Spleen (tissue), 11 donors: ENCODE measurements around the gene QKI. TPM values are rescaled to one million over a fixed set of nuclear protein-coding genes. Genes with fewer than 3 reads are reported as not detected.

ENCODE experiments used
- DNase-seq: peaks from one replicate; pipeline ENCODE4 v3.0.0-alpha.2; 2020
- H3K27ac ChIP-seq, 8 donors: fragments of 200-600 bp; sonication (generic) in 7 of 8; 1 replicate in 4 of 8; 2 replicates in 4 of 8; pipeline versions ENCODE4 v1.5.0 to v1.8.0; 2016 to 2021; ENCODE audit warnings: inconsistent platforms in 4 of 8, mild to moderate bottlenecking in 4 of 8, moderate library complexity in 1 of 8
- H3K27me3 ChIP-seq, 7 donors: fragments of 200-600 bp; sonication (generic) in 6 of 7; replicated peaks in 1 of 7; 1 replicate in 4 of 7; 2 replicates in 3 of 7; pipeline versions ENCODE4 v1.5.0 to v1.8.0; 2016 to 2021; ENCODE audit warnings: inconsistent platforms in 3 of 7, mild to moderate bottlenecking in 1 of 7
- H3K36me3 ChIP-seq, 6 donors: fragments of 200-600 bp; sonication (generic) in 5 of 6; 1 replicate in 4 of 6; 2 replicates in 2 of 6; pipeline versions ENCODE4 v1.5.0 to v1.8.0; 2016 to 2021; ENCODE audit warnings: inconsistent platforms in 2 of 6
- H3K4me1 ChIP-seq, 6 donors: fragments of 200-600 bp; sonication (generic) in 5 of 6; 1 replicate in 3 of 6; 2 replicates in 3 of 6; pipeline versions ENCODE4 v1.5.0 to v1.8.0; 2016 to 2021; ENCODE audit warnings: inconsistent platforms in 3 of 6
- H3K4me3 ChIP-seq, 8 donors: fragments of 200-600 bp; sonication (generic) in 7 of 8; 1 replicate in 4 of 8; 2 replicates in 4 of 8; pipeline versions ENCODE4 v1.5.0 to v1.8.0; 2016 to 2021; ENCODE audit warnings: inconsistent platforms in 4 of 8, mild to moderate bottlenecking in 4 of 8, moderate library complexity in 2 of 8
- H3K9me3 ChIP-seq, 8 donors: fragments of 200-600 bp; sonication (generic) in 7 of 8; 1 replicate in 4 of 8; 2 replicates in 4 of 8; pipeline versions ENCODE4 v1.5.0 to v1.8.0; 2016 to 2021; ENCODE audit warnings: inconsistent platforms in 4 of 8
- CTCF ChIP-seq, 11 experiments: fragments of 200-600 bp in 7 of 11; fragments of 450-650 bp in 4 of 11; sonication (generic) in 4 of 11; IDR thresholded peaks in 8 of 11; conservative IDR thresholded peaks in 3 of 11; 1 replicate in 7 of 11; 2 replicates in 4 of 11; pipeline versions ENCODE4 v1.4.0 to v1.8.0; 2016 to 2021; ENCODE audit warnings: antibody characterized with exemption in 11 of 11, inconsistent platforms in 4 of 11, mild to moderate bottlenecking in 1 of 11
- POLR2A ChIP-seq, 3 donors: fragments of 450-650 bp; IDR thresholded peaks; one replicate each; pipeline ENCODE4 v1.5.1; 2017; ENCODE audit warnings: antibody characterized with exemption in 3 of 3, mild to moderate bottlenecking in 1 of 3
- POLR2AphosphoS5 ChIP-seq, 3 donors: sonication (generic); formaldehyde crosslinking; IDR thresholded peaks; one replicate each; pipeline ENCODE4 v1.5.1; 2017; ENCODE audit warnings: antibody characterized with exemption in 3 of 3
- WGBS, 5 donors: extraction: QIAGEN DNeasy Blood & Tissue Kit in 3 of 5; methylation state at CpG; one replicate each; pipeline versions ENCODE4 v1.1.5 to v1.1.7; 2013 to 2018; 5-methylcytosine and 5-hydroxymethylcytosine counted together
- intact Hi-C: fragments of 100-400 bp; cut with DNase I; formaldehyde crosslinking; loops from one replicate; pipeline ENCODE4 v1.15.0; 2023; ENCODE audit warnings: low total_unique reads
- polyA plus RNA-seq, 3 donors: library from polyadenylated mRNA; stranded (reverse); fragments of 200-250 nt; gene quantifications; one replicate each; pipeline ENCODE4 v1.2.1, GENCODE V29; 2013
- total RNA-seq, 7 donors: library from RNA; depleted of rRNA in 3 of 7; stranded (reverse); fragments of >200 nt in 3 of 7; fragmentation: NEBNext Ultra II Directional in 4 of 7; extraction: Animal tissue kit (Norgen Biotek cat#: 25700) in 4 of 7; gene quantifications; one replicate each; pipeline versions ENCODE4 v1.1.0 to v1.2.1, GENCODE V29; 2016 to 2021
- donor health status: healthy with polysubstance abuse.
- donor health status: DM: no; HTN: no; CAD: no; lungs with moderate emphysema.
- donor health status: DM: no; HTN: no; CAD: no.
- donor health status: Bipolar disorder and iron deficiency.
- donor health status: healthy.
- donor health status: DM: no; HTN: no; CAD: no.
- donor health status: DM: yes; HTN: yes; CAD: no.

QKI gene
- total and polyA plus RNA-seq, 10 donors = 11.3 to 217 (median 180) TPM

GRCh38 chr6:163496205-163496604 is 81.7 kb downstream of the QKI start:
- intact Hi-C loops = no loop called here
- Histone ChIP-seq H3K4me1 (peaks cover 6 to 54% (median 21%) of the 10 kb centered on the region in 6 donors), H3K27ac (no peak overlapping the region), H3K4me3 (no peak overlapping the region), H3K9me3 (no peaks in the 10 kb centered on the region), H3K27me3 (no peaks in the 10 kb centered on the region), H3K36me3 (no peaks in the 10 kb centered on the region)
- DNase-seq = no peak
- 91 to 97% (median 95%) methylated on average over 1 of the region's 1 CpG for WGBS, 5 donors
- TF ChIP-seq CTCF (IDR thresholded peaks at IDR 0.05 in 8 of 11, conservative IDR thresholded peaks at IDR 0.05 in 3 of 11) (no peak), POLR2AphosphoS5 (IDR thresholded peaks at IDR 0.05) (no peak), POLR2A (IDR thresholded peaks at IDR 0.05) (no peak)

- peaks cover 0 to 5% (median 0%) of the 10 kb centered on the region in 6 donors for H3K36me3 ChIP-seq
- intact Hi-C loops = no loop called here
- no peak overlapping the region for H3K4me3 ChIP-seq
- H3K27me3 ChIP-seq = no peaks in the 10 kb centered on the region
- peaks cover 0 to 17% (median 12%) of the 10 kb centered on the region in 8 donors for H3K9me3 ChIP-seq
- WGBS, 5 donors = 69 to 87% (median 75%) methylated on average over 2 of the region's 2 CpGs
- TF ChIP-seq POLR2AphosphoS5 (IDR thresholded peaks at IDR 0.05) (no peak), POLR2A (IDR thresholded peaks at IDR 0.05) (no peak), CTCF (IDR thresholded peaks at IDR 0.05 in 8 of 11, conservative IDR thresholded peaks at IDR 0.05 in 3 of 11) (no peak)
- peaks cover 0 to 34% (median 12%) of the 10 kb centered on the region in 6 donors for H3K4me1 ChIP-seq
- no peak overlapping the region for H3K27ac ChIP-seq
- DNase-seq = no peak
Measured at GRCh38 chr6:163500105-163500504, 85.6 kb downstream of the QKI start.

GRCh38 chr6:163501026-163501425 is 86.5 kb downstream of the QKI start:
- peaks cover 0 to 34% (median 4%) of the 10 kb centered on the region in 6 donors for H3K4me1 ChIP-seq
- no peak for DNase-seq
- H3K27me3 ChIP-seq = no peaks in the 10 kb centered on the region
- TF ChIP-seq CTCF (IDR thresholded peaks at IDR 0.05 in 8 of 11, conservative IDR thresholded peaks at IDR 0.05 in 3 of 11) (no peak), POLR2AphosphoS5 (IDR thresholded peaks at IDR 0.05) (no peak), POLR2A (IDR thresholded peaks at IDR 0.05) (no peak)
- no peak overlapping the region for H3K4me3 ChIP-seq
- no peak overlapping the region for H3K27ac ChIP-seq
- WGBS, 5 donors = 89 to 95% (median 93%) methylated on average over 2 of the region's 2 CpGs
- peaks cover 0 to 25% (median 22%) of the 10 kb centered on the region in 8 donors for H3K9me3 ChIP-seq
- H3K36me3 ChIP-seq = peaks cover 0 to 12% (median 0%) of the 10 kb centered on the region in 6 donors
- intact Hi-C loops = no loop called here

GRCh38 chr6:163501439-163501838 is 86.9 kb downstream of the QKI start:
- TF ChIP-seq POLR2AphosphoS5 (IDR thresholded peaks at IDR 0.05) = no peak
- no peak for TF ChIP-seq CTCF (IDR thresholded peaks at IDR 0.05 in 8 of 11, conservative IDR thresholded peaks at IDR 0.05 in 3 of 11)
- TF ChIP-seq POLR2A (IDR thresholded peaks at IDR 0.05) = no peak
- no peak overlapping the region for H3K27ac ChIP-seq
- H3K27me3 ChIP-seq = no peaks in the 10 kb centered on the region
- H3K9me3 ChIP-seq = peaks cover 0 to 29% (median 24%) of the 10 kb centered on the region in 8 donors
- H3K4me3 ChIP-seq = no peak overlapping the region
- peaks cover 0 to 16% (median 0%) of the 10 kb centered on the region in 6 donors for H3K36me3 ChIP-seq
- DNase-seq = no peak
- intact Hi-C loops = no loop called here
- peaks cover 0 to 34% (median 3%) of the 10 kb centered on the region in 6 donors for H3K4me1 ChIP-seq
- 83 to 92% (median 86%) methylated on average over 3 of the region's 3 CpGs for WGBS, 5 donors
